Right lobe of liver (tissue), 6 donors: ENCODE data around the gene C16orf86. TPM values are rescaled to one million over a fixed set of nuclear protein-coding genes. Genes with fewer than 3 reads are reported as not detected.
"Not testable (repeated sequence)": the region's sequence is repeated elsewhere in the genome, so short reads cannot be mapped to it uniquely, and the experiment has no call there.

Experiments
- ATAC-seq, 4 donors: fragments of 200-7000 bp; cut with Tn5 transposase; one replicate each; pipeline ENCODE4 v1.9.1; 2020; ENCODE audit warnings: mild to moderate bottlenecking in 4 of 4, moderate library complexity in 4 of 4
- DNase-seq, 3 donors: peaks; one replicate each; pipeline ENCODE4 v3.0.0-alpha.2; 2020
- H3K27ac ChIP-seq, 3 donors: fragments of 200-600 bp; one replicate each; pipeline ENCODE4 v1.8.0; 2022
- H3K27me3 ChIP-seq, 2 donors: fragments of 200-600 bp; one replicate each; pipeline ENCODE4 v1.8.0; 2022
- H3K36me3 ChIP-seq, 4 donors: fragments of 200-600 bp; sonication (generic) in 1 of 4; one replicate each; pipeline versions ENCODE4 v1.5.1 to v1.8.0; 2017 to 2022; ENCODE audit warnings: control low read depth in 1 of 4
- H3K4me1 ChIP-seq, 4 donors: fragments of 200-600 bp; sonication (generic) in 1 of 4; one replicate each; pipeline versions ENCODE4 v1.5.1 to v1.8.0; 2017 to 2022; ENCODE audit warnings: control low read depth in 1 of 4
- H3K4me3 ChIP-seq, 3 donors: fragments of 200-600 bp; one replicate each; pipeline ENCODE4 v1.8.0; 2022
- H3K9me3 ChIP-seq, 4 donors: fragments of 200-600 bp; sonication (generic) in 1 of 4; one replicate each; pipeline versions ENCODE4 v1.5.1 to v1.8.0; 2017 to 2022; ENCODE audit warnings: control low read depth in 1 of 4
- CTCF ChIP-seq, 4 donors: fragments of 200-600 bp in 3 of 4; fragments of 450-650 bp in 1 of 4; IDR thresholded peaks; one replicate each; pipeline versions ENCODE4 v1.5.1 to v1.8.0; 2016 to 2022; ENCODE audit warnings: antibody characterized with exemption in 4 of 4, mild to moderate bottlenecking in 2 of 4
- POLR2A ChIP-seq: fragments of 450-650 bp; IDR thresholded peaks from one replicate; pipeline ENCODE4 v1.6.1; 2017; ENCODE audit warnings: antibody characterized with exemption, mild to moderate bottlenecking
- WGBS: methylation state at CpG from one replicate; pipeline ENCODE4 v1.1.6; 2018; ENCODE audit warnings: low coverage, low lambda C conversion rate; ENCODE audit not compliant: insufficient coverage; ENCODE audit errors: missing lambda C conversion rate; 5-methylcytosine and 5-hydroxymethylcytosine counted together
- intact Hi-C, 2 donors: fragments of 100-400 bp; cut with DNase I; formaldehyde crosslinking; loops; one replicate each; pipeline versions ENCODE4 v1.11.2 to v1.14.1; 2022
- total RNA-seq, 6 experiments: library from RNA; depleted of rRNA in 2 of 6; stranded (reverse); fragments of >200 nt in 2 of 6; fragmentation: NEBNext Ultra II Directional in 3 of 6; extraction: Animal tissue kit (Norgen Biotek cat#: 25700) in 3 of 6; gene quantifications; one replicate each; pipeline versions ENCODE4 v1.1.0 to v1.2.4, GENCODE V29; 2016 to 2023
- donor health status: DM: no; HTN: yes; CAD: no.
- donor health status: DM: no; HTN: no; CAD: no.
- donor health status: DM: no; HTN: no; CAD: no.
- donor health status: DM: no; HTN: yes; CAD: no.
- donor health status: DM: no; HTN: yes; CAD: no.

C16orf86 gene
- total RNA-seq, 6 experiments from 2014 or later, result 1.4 to 4.3 (median 2.5) TPM

GRCh38 chr16:67683767-67684166, 17.2 kb downstream of the C16orf86 start:
- no peaks in the 10 kb centered on the region for H3K27me3 ChIP-seq
- DNase-seq (peak in 1 of 3 donors; percentile 35), ATAC-seq (no peak)
- TF ChIP-seq POLR2A (no peak), CTCF (IDR thresholded peaks at IDR 0.05) (no peak)
- H3K9me3 ChIP-seq, result no peaks in the 10 kb centered on the region
- intact Hi-C loops, result loop anchor here in 1 of 2 donors (10.0 kb wide), 1 partner anchor 131 kb away; no protein-coding TSS in a partner anchor
- H3K36me3 ChIP-seq, result peaks cover 0 to 9% (median 6%) of the 10 kb centered on the region in 4 donors
- peaks cover 0 to 33% (median 12%) of the 10 kb centered on the region in 4 donors for H3K4me1 ChIP-seq
- no CpG with 5 or more reads among the region's 4 CpGs for WGBS
- H3K4me3 ChIP-seq, result no peak overlapping the region
- H3K27ac ChIP-seq, result no peak overlapping the region

- TF ChIP-seq CTCF (IDR thresholded peaks at IDR 0.05) (no peak), POLR2A (no peak)
- Histone ChIP-seq H3K36me3 (peaks cover 0 to 9% (median 6%) of the 10 kb centered on the region in 4 donors), H3K27ac (peak overlapping the region; percentile 6 to 58 (median 14)), H3K27me3 (no peaks in the 10 kb centered on the region), H3K4me1 (peaks cover 0 to 31% (median 12%) of the 10 kb centered on the region in 4 donors), H3K9me3 (no peaks in the 10 kb centered on the region), H3K4me3 (no peak overlapping the region)
- intact Hi-C loops, result loop anchor here in 1 of 2 donors (10.0 kb wide), 1 partner anchor 129 kb away; no protein-coding TSS in a partner anchor
- 81% methylated on average over 7 of the region's 17 CpGs for WGBS
- DNase-seq (peak in 1 of 3 donors; percentile 51), ATAC-seq (no peak)
Measured at GRCh38 chr16:67685388-67686112, 18.9 kb downstream of the C16orf86 start.

GRCh38 chr16:67693517-67694285, 27.1 kb downstream of the C16orf86 start:
- WGBS, result 82% methylated on average over 6 of the region's 8 CpGs
- H3K27me3 ChIP-seq, H3K4me3 ChIP-seq, H3K36me3 ChIP-seq, ATAC-seq, H3K27ac ChIP-seq, H3K9me3 ChIP-seq, intact Hi-C loops: not testable (repeated sequence)
- peaks cover 0 to 30% (median 3%) of the 10 kb centered on the region in 4 donors for H3K4me1 ChIP-seq
- peak in 1 of 3 donors; percentile 30 for DNase-seq

GRCh38 chr16:67694611-67695010, 28.0 kb downstream of the C16orf86 start:
- Histone ChIP-seq H3K4me3 (no peak overlapping the region), H3K27me3 (no peaks in the 10 kb centered on the region), H3K9me3 (peaks cover 0 to 3% (median 0%) of the 10 kb centered on the region in 4 donors), H3K27ac (peak overlapping the region in 1 of 3 donors; percentile 16), H3K4me1 (peaks cover 0 to 31% (median 3%) of the 10 kb centered on the region in 4 donors), H3K36me3 (peaks cover 0 to 5% (median 0%) of the 10 kb centered on the region in 4 donors)
- TF ChIP-seq CTCF (IDR thresholded peaks at IDR 0.05) (no peak), POLR2A (no peak)
- peak; percentile 44 to 81 (median 62) for ATAC-seq
- peak in 1 of 3 donors; percentile 16 for DNase-seq
- 25% methylated on average over 2 of the region's 2 CpGs for WGBS
- intact Hi-C loops, result no loop called here
